SK-N-SH (cell line): ENCODE results near the gene VEGFB. TPM values are rescaled to one million over a fixed set of nuclear protein-coding genes. Genes with fewer than 3 reads are reported as not detected.

Experiments used
- CTCF ChIA-PET: fragments of 300-600, 350-600 bp; formaldehyde crosslinking; extraction: SDS; loops from one replicate; lab custom pipeline; 2021; lab: Yijun Ruan, JAX
- POLR2A ChIA-PET: fragments of 350-600 bp; sonication (Branson Sonifier 250); formaldehyde crosslinking; extraction: SDS; loops from one replicate; lab custom pipeline; 2020; ENCODE audit warnings: antibody characterized with exemption, inconsistent platforms; lab: Yijun Ruan, JAX
- DNase-seq: peaks from one replicate; pipeline ENCODE4 v3.0.0; 2012
- H2AFZ ChIP-seq: fragments of 200-600 bp; sonication (generic); 2 replicates; pipeline ENCODE4 v1.8.1; 2016; ENCODE audit warnings: antibody characterized with exemption, mild to moderate bottlenecking, low read depth
- H3F3A ChIP-seq: fragments of 200-600 bp; sonication (generic); replicated peaks from 2 replicates; pipeline ENCODE3; 2016; ENCODE audit warnings: antibody characterized with exemption, mild to moderate bottlenecking; ENCODE audit not compliant: insufficient read depth
- H3K27ac ChIP-seq, 2 experiments: fragments of 200-500 bp in 1 of 2; fragments of 200-600 bp in 1 of 2; sonication (Bioruptor generic) in 1 of 2; sonication (generic), shearing (Covaris generic) in 1 of 2; 2 replicates each; pipeline versions ENCODE4 v1.5.1 to v1.6.1; 2014 to 2016; ENCODE audit warnings: low read depth in 2 of 2, inconsistent platforms in 1 of 2, low read length in 1 of 2, mild to moderate bottlenecking in 1 of 2, mixed read lengths in 1 of 2
- H3K27me3 ChIP-seq: fragments of 200-600 bp; sonication (generic), shearing (Covaris generic); 2 replicates; pipeline ENCODE4 v1.6.1; 2016; ENCODE audit warnings: mixed run types; ENCODE audit not compliant: insufficient read depth
- H3K36me3 ChIP-seq, 2 experiments: fragments of 200-500 bp in 1 of 2; fragments of 200-600 bp in 1 of 2; sonication (Bioruptor generic) in 1 of 2; sonication (generic) in 1 of 2; replicated peaks in 1 of 2; 2 replicates each; pipeline versions ENCODE3 to v1.5.1; 2014 to 2016; ENCODE audit warnings: low read length in 1 of 2, mild to moderate bottlenecking in 1 of 2; ENCODE audit not compliant: insufficient read depth in 2 of 2, control insufficient read depth in 1 of 2
- H3K4me1 ChIP-seq, 2 experiments: fragments of 200-500 bp in 1 of 2; fragments of 200-600 bp in 1 of 2; sonication (Bioruptor generic) in 1 of 2; sonication (generic), shearing (Covaris generic) in 1 of 2; 2 replicates each; pipeline versions ENCODE4 v1.5.1 to v1.6.1; 2014 to 2016; ENCODE audit warnings: low read depth in 1 of 2, low read length in 1 of 2, mixed run types in 1 of 2; ENCODE audit not compliant: insufficient read depth in 2 of 2, control insufficient read depth in 1 of 2
- H3K4me2 ChIP-seq: fragments of 200-600 bp; sonication (generic), shearing (Covaris generic); 2 replicates; pipeline ENCODE4 v1.6.1; 2017; ENCODE audit warnings: mixed run types
- H3K4me3 ChIP-seq, 2 experiments: fragments of 200-500 bp in 1 of 2; fragments of 200-600 bp in 1 of 2; sonication (Bioruptor generic) in 1 of 2; sonication (generic), shearing (Covaris generic) in 1 of 2; 2 replicates each; pipeline versions ENCODE4 v1.5.1 to v1.8.1; 2014 to 2016; ENCODE audit warnings: low read depth in 2 of 2, inconsistent platforms in 1 of 2, low read length in 1 of 2, mild to moderate bottlenecking in 1 of 2, mixed read lengths in 1 of 2, moderate library complexity in 1 of 2
- H3K79me2 ChIP-seq: fragments of 200-600 bp; sonication (generic); 2 replicates; pipeline ENCODE4 v1.8.1; 2017; ENCODE audit warnings: mild to moderate bottlenecking; ENCODE audit not compliant: insufficient read depth
- H3K9ac ChIP-seq: fragments of 200-600 bp; sonication (generic); 2 replicates; pipeline ENCODE4 v1.6.1; 2017; ENCODE audit warnings: mixed run types
- H3K9me2 ChIP-seq: fragments of 200-600 bp; sonication (generic); 2 replicates; pipeline ENCODE4 v1.6.1; 2017; ENCODE audit warnings: mixed run types
- H3K9me3 ChIP-seq: fragments of 200-600 bp; sonication (generic); 2 replicates; pipeline ENCODE4 v1.6.1; 2017; ENCODE audit warnings: mixed run types, mild to moderate bottlenecking, moderate library complexity
- H4K20me1 ChIP-seq: fragments of 200-600 bp; sonication (generic); 2 replicates; pipeline ENCODE4 v1.6.1; 2017; ENCODE audit warnings: mild to moderate bottlenecking, mixed run types; ENCODE audit not compliant: insufficient read depth
- FOXJ3 ChIP-seq: sonication (generic); formaldehyde crosslinking; IDR thresholded peaks from 2 replicates; pipeline ENCODE4 v1.5.1; 2020; ENCODE audit warnings: mild to moderate bottlenecking, missing genetic modification reagents
- MXI1 ChIP-seq: IDR thresholded peaks from 2 replicates; pipeline ENCODE4 v1.6.1; 2012; ENCODE audit warnings: mild to moderate bottlenecking, low read depth, low read length, improper control_type of control experiment
- NFIC ChIP-seq: IDR thresholded peaks from 2 replicates; pipeline ENCODE4 v1.4.0; 2012; ENCODE audit warnings: borderline replicate concordance
- RAD21 ChIP-seq: IDR thresholded peaks from 2 replicates; pipeline ENCODE4 v1.6.1; 2012; ENCODE audit warnings: mild to moderate bottlenecking, low read length
- WGBS: methylation state at CpG from one replicate; pipeline ENCODE4 v1.1.6; 2017; ENCODE audit warnings: low lambda C conversion rate; 5-methylcytosine and 5-hydroxymethylcytosine counted together
- polyA plus RNA-seq, 3 experiments: library from polyadenylated mRNA; depleted of rRNA; stranded (reverse); fragments of >200 nt; gene quantifications; 2 replicates each; pipeline ENCODE4 v1.2.3, GENCODE V29; 2012
- TF ChIP-seq, protein P1 (sequence below): fragments of 200-600 bp; sonication (generic); IDR thresholded peaks from 2 replicates; pipeline ENCODE4 v1.6.1; 2017; ENCODE audit warnings: antibody characterized with exemption, mild to moderate bottlenecking, moderate library complexity
- TF ChIP-seq, protein P2 (sequence below): IDR thresholded peaks from 2 replicates; pipeline ENCODE4 v1.6.1; 2012; ENCODE audit warnings: mild to moderate bottlenecking, low read depth, low read length, moderate library complexity

VEGFB gene
- polyA plus RNA-seq, 1 of the 3 experiments (the other 2 are of a cell fraction), result 29.9 TPM

DNA sequence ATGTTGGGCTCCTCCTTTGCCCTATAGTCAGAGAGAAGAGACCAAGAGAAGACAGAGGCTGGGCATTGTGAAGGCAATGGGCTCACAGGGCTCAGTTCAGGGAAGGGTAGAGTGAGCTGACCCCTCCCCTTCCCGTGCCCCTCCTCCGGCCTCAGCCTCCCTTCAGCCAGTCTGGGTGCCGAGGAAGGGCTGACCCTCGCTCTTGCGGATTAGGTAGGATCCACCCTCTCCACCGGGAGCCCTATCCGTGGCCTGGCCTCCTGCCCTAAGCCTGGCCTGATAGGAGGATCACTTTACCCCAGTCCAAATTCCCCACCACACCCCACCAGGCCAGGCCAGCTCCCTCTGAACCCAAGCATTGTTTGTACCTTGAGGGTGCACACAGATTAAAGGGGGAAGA is 14.2 kb downstream of the VEGFB start (continued):
- TF ChIP-seq, protein P1, sequence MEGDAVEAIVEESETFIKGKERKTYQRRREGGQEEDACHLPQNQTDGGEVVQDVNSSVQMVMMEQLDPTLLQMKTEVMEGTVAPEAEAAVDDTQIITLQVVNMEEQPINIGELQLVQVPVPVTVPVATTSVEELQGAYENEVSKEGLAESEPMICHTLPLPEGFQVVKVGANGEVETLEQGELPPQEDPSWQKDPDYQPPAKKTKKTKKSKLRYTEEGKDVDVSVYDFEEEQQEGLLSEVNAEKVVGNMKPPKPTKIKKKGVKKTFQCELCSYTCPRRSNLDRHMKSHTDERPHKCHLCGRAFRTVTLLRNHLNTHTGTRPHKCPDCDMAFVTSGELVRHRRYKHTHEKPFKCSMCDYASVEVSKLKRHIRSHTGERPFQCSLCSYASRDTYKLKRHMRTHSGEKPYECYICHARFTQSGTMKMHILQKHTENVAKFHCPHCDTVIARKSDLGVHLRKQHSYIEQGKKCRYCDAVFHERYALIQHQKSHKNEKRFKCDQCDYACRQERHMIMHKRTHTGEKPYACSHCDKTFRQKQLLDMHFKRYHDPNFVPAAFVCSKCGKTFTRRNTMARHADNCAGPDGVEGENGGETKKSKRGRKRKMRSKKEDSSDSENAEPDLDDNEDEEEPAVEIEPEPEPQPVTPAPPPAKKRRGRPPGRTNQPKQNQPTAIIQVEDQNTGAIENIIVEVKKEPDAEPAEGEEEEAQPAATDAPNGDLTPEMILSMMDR, result no peak
- TF ChIP-seq, protein P2, sequence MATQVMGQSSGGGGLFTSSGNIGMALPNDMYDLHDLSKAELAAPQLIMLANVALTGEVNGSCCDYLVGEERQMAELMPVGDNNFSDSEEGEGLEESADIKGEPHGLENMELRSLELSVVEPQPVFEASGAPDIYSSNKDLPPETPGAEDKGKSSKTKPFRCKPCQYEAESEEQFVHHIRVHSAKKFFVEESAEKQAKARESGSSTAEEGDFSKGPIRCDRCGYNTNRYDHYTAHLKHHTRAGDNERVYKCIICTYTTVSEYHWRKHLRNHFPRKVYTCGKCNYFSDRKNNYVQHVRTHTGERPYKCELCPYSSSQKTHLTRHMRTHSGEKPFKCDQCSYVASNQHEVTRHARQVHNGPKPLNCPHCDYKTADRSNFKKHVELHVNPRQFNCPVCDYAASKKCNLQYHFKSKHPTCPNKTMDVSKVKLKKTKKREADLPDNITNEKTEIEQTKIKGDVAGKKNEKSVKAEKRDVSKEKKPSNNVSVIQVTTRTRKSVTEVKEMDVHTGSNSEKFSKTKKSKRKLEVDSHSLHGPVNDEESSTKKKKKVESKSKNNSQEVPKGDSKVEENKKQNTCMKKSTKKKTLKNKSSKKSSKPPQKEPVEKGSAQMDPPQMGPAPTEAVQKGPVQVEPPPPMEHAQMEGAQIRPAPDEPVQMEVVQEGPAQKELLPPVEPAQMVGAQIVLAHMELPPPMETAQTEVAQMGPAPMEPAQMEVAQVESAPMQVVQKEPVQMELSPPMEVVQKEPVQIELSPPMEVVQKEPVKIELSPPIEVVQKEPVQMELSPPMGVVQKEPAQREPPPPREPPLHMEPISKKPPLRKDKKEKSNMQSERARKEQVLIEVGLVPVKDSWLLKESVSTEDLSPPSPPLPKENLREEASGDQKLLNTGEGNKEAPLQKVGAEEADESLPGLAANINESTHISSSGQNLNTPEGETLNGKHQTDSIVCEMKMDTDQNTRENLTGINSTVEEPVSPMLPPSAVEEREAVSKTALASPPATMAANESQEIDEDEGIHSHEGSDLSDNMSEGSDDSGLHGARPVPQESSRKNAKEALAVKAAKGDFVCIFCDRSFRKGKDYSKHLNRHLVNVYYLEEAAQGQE, result no peak
- TF ChIP-seq RAD21, result no peak

DNA sequence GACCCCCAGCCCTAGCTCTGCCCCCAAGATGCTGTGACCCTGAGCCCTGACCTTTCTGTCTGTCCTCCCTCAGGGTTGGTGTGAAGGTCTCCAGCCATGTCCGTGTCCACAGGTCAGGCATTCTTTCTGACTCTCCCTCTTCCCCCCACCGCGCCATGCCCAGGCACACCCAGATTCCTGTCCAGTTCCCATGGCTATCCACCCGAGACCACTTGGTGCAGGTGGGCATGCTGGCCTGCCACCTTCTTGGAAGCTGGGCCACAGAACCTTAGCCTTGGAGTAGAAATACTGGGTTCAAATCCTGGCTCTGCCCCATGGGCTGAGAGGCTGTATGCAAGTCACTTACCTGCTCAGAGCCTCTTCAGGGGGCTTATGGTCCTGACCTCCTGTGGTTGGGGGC is 14.7 kb downstream of the VEGFB start:
- Histone ChIP-seq H3K36me3 (peaks cover 3 to 7% of the 10 kb centered on the region in 2 experiments), H3K27ac (no peak overlapping the region), H3K79me2 (peaks cover 48% of the 10 kb centered on the region), H3K4me1 (peaks cover 16 to 47% of the 10 kb centered on the region in 2 experiments; a peak in 2 of 4 replicates)
- no peak for DNase-seq
- CTCF ChIA-PET, result interaction anchor here (3.7 to 4.6 kb wide), 3 partner anchors 14 to 45 kb away, joined by 25 to 119 read pairs (median 89); no protein-coding TSS in a partner anchor
- WGBS, result 94% methylated on average over 4 of the region's 4 CpGs
- TF ChIP-seq MXI1 (no peak), NFIC (no peak), FOXJ3 (CRISPR knock-in tag) (no peak), RAD21 (no peak)
- TF ChIP-seq, all 33 proteins: peak for 0
- H3F3A ChIP-seq, result peaks cover 5% of the 10 kb centered on the region
- no peaks in the 10 kb centered on the region for H3K27me3 ChIP-seq
- no peak overlapping the region for H3K4me2 ChIP-seq
- no peaks in the 10 kb centered on the region for H3K9me2 ChIP-seq
- POLR2A ChIA-PET, result interaction anchor here (12.4 kb wide), 1 partner anchor 21 kb away, joined by 112 read pairs; no protein-coding TSS in a partner anchor
- no peaks in the 10 kb centered on the region for H3K9me3 ChIP-seq
- no peak overlapping the region for H3K9ac ChIP-seq
- H3K4me3 ChIP-seq, result no peak overlapping the region
- peaks cover 14% of the 10 kb centered on the region for H4K20me1 ChIP-seq
- no peak overlapping the region for H2AFZ ChIP-seq
